ACC112 (cell line): Measurements from ENCODE around the gene EYA4.

ENCODE experiments used
- H2AFZ ChIP-seq: fragments of 200-600 bp; sonication (generic); one replicate; pipeline ENCODE4 v1.6.0; 2017; ENCODE audit warnings: antibody characterized with exemption, low read length; ENCODE audit not compliant: unreplicated experiment
- H3K27ac ChIP-seq: fragments of 200-600 bp; sonication (generic); 2 replicates; pipeline ENCODE4 v1.5.1; 2014; ENCODE audit warnings: low read depth, mild to moderate bottlenecking, antibody characterized with exemption, low read length, moderate library complexity
- H3K27me3 ChIP-seq: fragments of 200-600 bp; sonication (generic); 2 replicates; pipeline ENCODE4 v1.6.1; 2014; ENCODE audit warnings: mild to moderate bottlenecking, antibody characterized with exemption, low read length, moderate library complexity, mixed read lengths; ENCODE audit not compliant: insufficient read depth
- H3K36me3 ChIP-seq: fragments of 200-600 bp; sonication (generic); 2 replicates; pipeline ENCODE4 v1.6.1; 2016; ENCODE audit warnings: mild to moderate bottlenecking, antibody characterized with exemption, low read length, moderate library complexity, mixed read lengths; ENCODE audit not compliant: insufficient read depth
- H3K4me1 ChIP-seq: fragments of 200-600 bp; sonication (generic); one replicate; pipeline ENCODE4 v1.6.1; 2016; ENCODE audit warnings: low read length, mixed read lengths; ENCODE audit not compliant: insufficient read depth, unreplicated experiment, control insufficient read depth
- H3K4me3 ChIP-seq: fragments of 200-600 bp; sonication (generic); 2 replicates; pipeline ENCODE4 v1.5.1; 2014; ENCODE audit warnings: mild to moderate bottlenecking, low read depth, low read length
- H3K79me2 ChIP-seq: fragments of 200-600 bp; sonication (generic); one replicate; pipeline ENCODE4 v1.6.0; 2016; ENCODE audit warnings: low read length; ENCODE audit not compliant: control insufficient read depth, unreplicated experiment, insufficient read depth

The EYA4 gene

GRCh38 chr6:133504158-133504557 lies 263.0 kb downstream of the EYA4 start:
- no peak overlapping the region for H3K4me3 ChIP-seq
- H3K4me1 ChIP-seq: peaks cover 19% of the 10 kb centered on the region
- H3K79me2 ChIP-seq: no peaks in the 10 kb centered on the region
- no peaks in the 10 kb centered on the region for H3K27me3 ChIP-seq
- H3K27ac ChIP-seq: no peak overlapping the region
- no peak overlapping the region for H2AFZ ChIP-seq
- H3K36me3 ChIP-seq: no peaks in the 10 kb centered on the region

GRCh38 chr6:133504761-133505160 lies 263.6 kb downstream of the EYA4 start:
- H3K79me2 ChIP-seq: no peaks in the 10 kb centered on the region
- no peak overlapping the region for H2AFZ ChIP-seq
- no peaks in the 10 kb centered on the region for H3K36me3 ChIP-seq
- H3K27ac ChIP-seq: no peak overlapping the region
- H3K27me3 ChIP-seq: no peaks in the 10 kb centered on the region
- peaks cover 19% of the 10 kb centered on the region for H3K4me1 ChIP-seq
- no peak overlapping the region for H3K4me3 ChIP-seq

- Histone ChIP-seq H3K4me3 (no peak overlapping the region), H3K36me3 (no peaks in the 10 kb centered on the region), H3K27me3 (no peaks in the 10 kb centered on the region), H3K27ac (no peak overlapping the region), H3K79me2 (no peaks in the 10 kb centered on the region), H3K4me1 (peaks cover 19% of the 10 kb centered on the region), H2AFZ (no peak overlapping the region)
These were observed 264.5 kb downstream of the EYA4 start for GRCh38 chr6:133505681-133506080.

- H3K27ac ChIP-seq: no peak overlapping the region
- H3K4me1 ChIP-seq: no peaks in the 10 kb centered on the region
These were observed 271.4 kb downstream of the EYA4 start for GRCh38 chr6:133512410-133513016.

GRCh38 chr6:133523816-133524215 lies 282.7 kb downstream of the EYA4 start:
- Histone ChIP-seq H2AFZ (no peak overlapping the region), H3K79me2 (no peaks in the 10 kb centered on the region), H3K36me3 (no peaks in the 10 kb centered on the region), H3K27me3 (no peaks in the 10 kb centered on the region), H3K4me1 (no peaks in the 10 kb centered on the region), H3K27ac (no peak overlapping the region), H3K4me3 (no peak overlapping the region)

More at GRCh38 chr6:133512410-133513016, 271.4 kb downstream of the EYA4 start:
- Histone ChIP-seq H2AFZ (no peak overlapping the region), H3K79me2 (no peaks in the 10 kb centered on the region), H3K36me3 (no peaks in the 10 kb centered on the region), H3K27me3 (no peaks in the 10 kb centered on the region), H3K4me3 (no peak overlapping the region)

GRCh38 chr6:133526436-133526835 lies 285.3 kb downstream of the EYA4 start:
- no peaks in the 10 kb centered on the region for H3K36me3 ChIP-seq
- H2AFZ ChIP-seq: no peak overlapping the region
- H3K79me2 ChIP-seq: no peaks in the 10 kb centered on the region
- H3K27me3 ChIP-seq: no peaks in the 10 kb centered on the region
- no peaks in the 10 kb centered on the region for H3K4me1 ChIP-seq
- no peak overlapping the region for H3K4me3 ChIP-seq
- H3K27ac ChIP-seq: no peak overlapping the region

GRCh38 chr6:133528566-133528965 lies 287.4 kb downstream of the EYA4 start:
- H3K36me3 ChIP-seq: no peaks in the 10 kb centered on the region
- no peaks in the 10 kb centered on the region for H3K4me1 ChIP-seq
- H3K27ac ChIP-seq: no peak overlapping the region
- H3K79me2 ChIP-seq: no peaks in the 10 kb centered on the region
- H3K27me3 ChIP-seq: no peaks in the 10 kb centered on the region
- H3K4me3 ChIP-seq: no peak overlapping the region
- no peak overlapping the region for H2AFZ ChIP-seq

- H3K79me2 ChIP-seq: no peaks in the 10 kb centered on the region
- H3K27me3 ChIP-seq: no peaks in the 10 kb centered on the region
- no peaks in the 10 kb centered on the region for H3K4me1 ChIP-seq
- H3K27ac ChIP-seq: no peak overlapping the region
- H3K36me3 ChIP-seq: no peaks in the 10 kb centered on the region
- no peak overlapping the region for H3K4me3 ChIP-seq
- no peak overlapping the region for H2AFZ ChIP-seq
These were observed 291.8 kb downstream of the EYA4 start for GRCh38 chr6:133532908-133533307.

- H3K4me3 ChIP-seq: no peak overlapping the region
- peaks cover 5% of the 10 kb centered on the region for H3K4me1 ChIP-seq
- no peaks in the 10 kb centered on the region for H3K36me3 ChIP-seq
- no peak overlapping the region for H3K27ac ChIP-seq
- H3K27me3 ChIP-seq: no peaks in the 10 kb centered on the region
- H2AFZ ChIP-seq: no peak overlapping the region
- no peaks in the 10 kb centered on the region for H3K79me2 ChIP-seq
These were observed 298.5 kb downstream of the EYA4 start for GRCh38 chr6:133539502-133540259.

GRCh38 chr6:133540361-133540760 lies 299.2 kb downstream of the EYA4 start:
- Histone ChIP-seq H3K27me3 (no peaks in the 10 kb centered on the region), H3K27ac (no peak overlapping the region), H3K36me3 (no peaks in the 10 kb centered on the region), H2AFZ (no peak overlapping the region), H3K4me1 (peaks cover 5% of the 10 kb centered on the region), H3K79me2 (no peaks in the 10 kb centered on the region), H3K4me3 (no peak overlapping the region)

- H3K27me3 ChIP-seq: no peaks in the 10 kb centered on the region
- H2AFZ ChIP-seq: no peak overlapping the region
- no peaks in the 10 kb centered on the region for H3K79me2 ChIP-seq
- no peak overlapping the region for H3K4me3 ChIP-seq
- no peaks in the 10 kb centered on the region for H3K36me3 ChIP-seq
- H3K4me1 ChIP-seq: peaks cover 5% of the 10 kb centered on the region
- H3K27ac ChIP-seq: no peak overlapping the region
These were observed 299.9 kb downstream of the EYA4 start for GRCh38 chr6:133541040-133541439.
